NB4 (cell line): ENCODE data around the gene SDHAF4.
"Not testable (repeated sequence)": the region's sequence is repeated elsewhere in the genome, so short reads cannot be mapped to it uniquely, and the experiment has no call there.

Source experiments
- DNase-seq: peaks from one replicate; pipeline ENCODE4 v3.0.0; 2010; ENCODE audit warnings: low read depth
- H3K4me3 ChIP-seq: one replicate; pipeline ENCODE4 v1.5.1; 2011; ENCODE audit warnings: mild to moderate bottlenecking, low read depth, low read length, moderate library complexity
- CTCF ChIP-seq: IDR thresholded peaks from one replicate; pipeline ENCODE4 v1.5.1; 2012; ENCODE audit warnings: low read depth, low read length
- MAX ChIP-seq: IDR thresholded peaks from 2 replicates; pipeline ENCODE4 v1.6.1; 2011; ENCODE audit warnings: low read depth, low read length
- MYC ChIP-seq: IDR thresholded peaks from 2 replicates; pipeline ENCODE4 v1.6.1; 2011; ENCODE audit warnings: low read depth, low read length
- POLR2A ChIP-seq: IDR thresholded peaks from 2 replicates; pipeline ENCODE4 v1.6.1; 2011; ENCODE audit warnings: mild to moderate bottlenecking; ENCODE audit not compliant: insufficient read length; ENCODE audit errors: extremely low read depth

The SDHAF4 gene

GRCh38 chr6:70601014-70601413 lies 34.3 kb downstream of the SDHAF4 start:
- no peak overlapping the region for H3K4me3 ChIP-seq
- TF ChIP-seq CTCF (no peak), MAX (no peak), MYC (no peak), POLR2A (no peak)
- no peak for DNase-seq

GRCh38 chr6:70604254-70604653 lies 37.5 kb downstream of the SDHAF4 start:
- H3K4me3 ChIP-seq = no peak overlapping the region
- DNase-seq = no peak
- no peak for TF ChIP-seq MYC
- TF ChIP-seq MAX = no peak
- TF ChIP-seq CTCF = no peak
- TF ChIP-seq POLR2A = no peak

GRCh38 chr6:70607371-70607770 lies 40.6 kb downstream of the SDHAF4 start:
- not testable (repeated sequence) for H3K4me3 ChIP-seq, DNase-seq

GRCh38 chr6:70609181-70609580 lies 42.5 kb downstream of the SDHAF4 start:
- not testable (repeated sequence) for DNase-seq, H3K4me3 ChIP-seq

- no peak for DNase-seq
- no peak overlapping the region for H3K4me3 ChIP-seq
- no peak for TF ChIP-seq POLR2A
- no peak for TF ChIP-seq CTCF
- TF ChIP-seq MAX = no peak
- TF ChIP-seq MYC = no peak
Observed at GRCh38 chr6:70616728-70617260, 50.1 kb downstream of the SDHAF4 start.

- DNase-seq = no peak
- H3K4me3 ChIP-seq = no peak overlapping the region
- TF ChIP-seq MAX = no peak
- TF ChIP-seq POLR2A = no peak
- TF ChIP-seq MYC = no peak
- TF ChIP-seq CTCF = no peak
Observed at GRCh38 chr6:70620746-70621145, 54.0 kb downstream of the SDHAF4 start.

GRCh38 chr6:70622461-70622860 lies 55.7 kb downstream of the SDHAF4 start:
- TF ChIP-seq CTCF (no peak), MAX (no peak), POLR2A (no peak), MYC (no peak)
- no peak for DNase-seq
- no peak overlapping the region for H3K4me3 ChIP-seq
